Smooth muscle cell (in vitro differentiated cells): Measurements from ENCODE around the gene EPS8L2. TPM values are rescaled to one million over a fixed set of nuclear protein-coding genes. Genes with fewer than 3 reads are reported as not detected.
"Not testable (repeated sequence)": the region's sequence is repeated elsewhere in the genome, so short reads cannot be mapped to it uniquely, and the experiment has no call there.

Source experiments
- DNase-seq: peaks from one replicate; lab custom pipeline; 2025; ENCODE audit not compliant: unreplicated experiment; lab: John Stamatoyannopoulos, UW
- H2AFZ ChIP-seq: fragments of 200-600 bp; sonication (generic); 2 replicates; pipeline ENCODE4 v1.6.0; 2016; ENCODE audit warnings: antibody characterized with exemption, low read depth, mild to moderate bottlenecking
- H3F3A ChIP-seq: fragments of 200-600 bp; sonication (generic); 2 replicates; pipeline ENCODE4 v1.6.0; 2017; ENCODE audit warnings: antibody characterized with exemption, low read depth
- H3K27ac ChIP-seq: fragments of 200-600 bp; sonication (generic); 2 replicates; pipeline ENCODE4 v1.5.1; 2016; ENCODE audit warnings: low read depth, mild to moderate bottlenecking
- H3K27me3 ChIP-seq: fragments of 200-600 bp; sonication (generic); 2 replicates; pipeline ENCODE4 v1.6.1; 2016; ENCODE audit warnings: low read depth, mild to moderate bottlenecking
- H3K36me3 ChIP-seq: fragments of 200-600 bp; sonication (generic); 2 replicates; pipeline ENCODE4 v1.5.1; 2016; ENCODE audit warnings: low read depth
- H3K4me1 ChIP-seq: fragments of 200-600 bp; sonication (generic); 2 replicates; pipeline ENCODE4 v1.5.1; 2016; ENCODE audit warnings: low read depth
- H3K4me2 ChIP-seq: fragments of 200-600 bp; sonication (generic); 2 replicates; pipeline ENCODE4 v1.6.0; 2016; ENCODE audit warnings: mild to moderate bottlenecking
- H3K4me3 ChIP-seq: fragments of 200-600 bp; sonication (generic); 2 replicates; pipeline ENCODE4 v1.5.1; 2016; ENCODE audit warnings: mild to moderate bottlenecking
- H3K79me2 ChIP-seq: fragments of 200-600 bp; sonication (generic); 2 replicates; pipeline ENCODE4 v1.6.0; 2016; ENCODE audit warnings: low read depth, mild to moderate bottlenecking
- H3K9ac ChIP-seq: fragments of 200-600 bp; sonication (generic); 2 replicates; pipeline ENCODE4 v1.6.0; 2016; ENCODE audit warnings: low read depth
- H3K9me3 ChIP-seq: fragments of 200-600 bp; sonication (generic); replicated peaks from 2 replicates; pipeline ENCODE4 v1.5.1; 2016; ENCODE audit warnings: low read depth
- H4K20me1 ChIP-seq: fragments of 200-600 bp; sonication (generic); 2 replicates; pipeline ENCODE4 v1.6.0; 2016; ENCODE audit warnings: low read depth
- CTCF ChIP-seq: fragments of 200-600 bp; sonication (generic); IDR thresholded peaks from 2 replicates; pipeline ENCODE4 v1.5.1; 2017; ENCODE audit warnings: borderline replicate concordance, mild to moderate bottlenecking, antibody characterized with exemption; ENCODE audit not compliant: insufficient read depth, poor library complexity, severe bottlenecking
- WGBS: methylation state at CpG from one replicate; pipeline ENCODE4 v1.1.7; 2016; ENCODE audit warnings: low lambda C conversion rate; 5-methylcytosine and 5-hydroxymethylcytosine counted together
- polyA plus RNA-seq: library from polyadenylated mRNA; unstranded; fragments of >200 nt; fragmentation: Nextera tagmentation; extraction: Ambion mirVana; gene quantifications from 2 replicates; pipeline ENCODE4 v1.2.1, GENCODE V29; 2016
- total RNA-seq: library from RNA; depleted of rRNA; stranded (reverse); fragments of >200 nt; gene quantifications from 2 replicates; pipeline ENCODE4 v1.2.3, GENCODE V29; 2014

The EPS8L2 gene
- total and polyA plus RNA-seq, 2 experiments from 2014 or later = 37.7 to 47.9 TPM

DNA sequence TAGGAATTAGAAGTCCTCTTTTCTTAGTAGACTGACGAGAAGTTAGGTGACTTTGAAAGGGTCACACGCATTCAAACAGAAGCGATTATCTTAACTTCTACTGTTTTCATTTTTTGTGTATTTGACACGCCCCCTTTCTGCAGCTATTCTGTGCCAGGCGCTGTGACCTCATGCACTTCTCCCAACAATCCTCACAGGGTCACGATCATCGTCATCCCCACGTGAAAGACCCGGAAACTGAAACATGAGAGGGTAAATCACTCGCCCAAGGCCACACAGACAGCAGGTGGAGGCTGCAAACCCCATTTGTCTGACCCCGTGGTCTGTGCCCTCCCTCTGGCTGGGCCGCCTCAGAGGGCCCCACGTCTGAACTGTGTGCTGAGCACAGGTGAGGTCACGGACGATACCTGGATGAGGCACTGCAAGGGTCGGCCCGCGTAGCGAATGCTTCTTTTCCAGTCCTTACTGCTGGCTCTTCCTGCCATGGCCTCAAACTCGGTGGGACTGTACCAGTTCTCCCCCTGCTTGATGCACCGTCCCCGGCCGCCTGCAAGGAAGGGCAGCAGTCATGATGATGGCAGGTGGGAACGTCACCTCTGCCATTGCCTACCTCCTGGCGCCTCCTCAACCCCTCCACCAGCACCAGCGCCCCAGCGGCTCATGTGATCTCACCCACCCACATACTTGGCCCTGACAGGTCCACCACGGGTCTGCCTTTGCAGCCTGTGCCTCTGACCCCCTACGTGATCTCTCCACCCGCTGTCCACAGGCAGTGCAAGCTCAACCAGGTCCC is 19.4 kb upstream of the EPS8L2 start:
- Histone ChIP-seq H3K4me1 (no peaks in the 10 kb centered on the region), H3K9ac (no peak overlapping the region), H2AFZ (no peak overlapping the region), H3K79me2 (no peaks in the 10 kb centered on the region), H3K9me3 (no peaks in the 10 kb centered on the region), H4K20me1 (peaks cover 25% of the 10 kb centered on the region), H3F3A (no peaks in the 10 kb centered on the region), H3K27me3 (no peaks in the 10 kb centered on the region), H3K27ac (no peak overlapping the region), H3K4me3 (no peak overlapping the region), H3K4me2 (no peak overlapping the region), H3K36me3 (peaks cover 8% of the 10 kb centered on the region)
- no peak for DNase-seq
- 94% methylated on average over 30 of the region's 30 CpGs for WGBS
- no peak for TF ChIP-seq CTCF

DNA sequence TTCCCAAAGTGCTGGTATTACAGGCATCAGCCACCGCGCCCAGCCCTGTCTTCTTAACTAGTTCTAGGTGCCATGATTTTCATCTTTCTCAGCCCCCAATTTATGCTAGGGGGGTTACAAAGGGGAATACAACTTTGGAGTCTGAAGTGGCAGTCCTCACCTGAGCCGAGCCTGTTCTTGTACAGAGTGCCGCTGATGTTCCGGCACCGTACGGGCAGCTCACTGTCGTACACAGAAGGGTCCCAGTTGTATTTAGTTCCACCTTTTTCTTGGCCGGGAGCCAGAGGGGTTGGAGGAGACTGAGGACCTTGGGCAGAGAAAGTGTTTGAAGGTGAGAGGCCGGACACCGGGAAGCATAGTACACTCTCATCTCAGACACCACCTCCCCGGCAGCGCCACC is 18.3 kb upstream of the EPS8L2 start:
- Histone ChIP-seq H3K4me1 (peaks cover under 1% of the 10 kb centered on the region), H2AFZ (no peak overlapping the region), H3K79me2 (peaks cover 5% of the 10 kb centered on the region), H3K9me3 (no peaks in the 10 kb centered on the region), H3K27ac (no peak overlapping the region), H3K4me3 (no peak overlapping the region), H3K9ac (no peak overlapping the region), H4K20me1 (peaks cover 36% of the 10 kb centered on the region), H3K27me3 (no peaks in the 10 kb centered on the region), H3K36me3 (peaks cover 8% of the 10 kb centered on the region), H3K4me2 (no peak overlapping the region), H3F3A (no peaks in the 10 kb centered on the region)
- DNase-seq = no peak
- TF ChIP-seq CTCF = no peak
- 97% methylated on average over 13 of the region's 13 CpGs for WGBS

GRCh38 chr11:688681-689080 is 17.4 kb upstream of the EPS8L2 start:
- Histone ChIP-seq H3K4me1 (peaks cover 10% of the 10 kb centered on the region), H4K20me1 (peaks cover 44% of the 10 kb centered on the region), H3K4me3 (no peak overlapping the region), H3K27me3 (no peaks in the 10 kb centered on the region), H3F3A (no peaks in the 10 kb centered on the region), H3K79me2 (peaks cover 14% of the 10 kb centered on the region), H3K27ac (no peak overlapping the region), H3K9ac (no peak overlapping the region), H3K36me3 (peaks cover under 1% of the 10 kb centered on the region), H3K4me2 (no peak overlapping the region), H2AFZ (no peak overlapping the region), H3K9me3 (no peaks in the 10 kb centered on the region)
- no peak for DNase-seq
- TF ChIP-seq CTCF = no peak
- WGBS = 91% methylated on average over 9 of the region's 9 CpGs

DNA sequence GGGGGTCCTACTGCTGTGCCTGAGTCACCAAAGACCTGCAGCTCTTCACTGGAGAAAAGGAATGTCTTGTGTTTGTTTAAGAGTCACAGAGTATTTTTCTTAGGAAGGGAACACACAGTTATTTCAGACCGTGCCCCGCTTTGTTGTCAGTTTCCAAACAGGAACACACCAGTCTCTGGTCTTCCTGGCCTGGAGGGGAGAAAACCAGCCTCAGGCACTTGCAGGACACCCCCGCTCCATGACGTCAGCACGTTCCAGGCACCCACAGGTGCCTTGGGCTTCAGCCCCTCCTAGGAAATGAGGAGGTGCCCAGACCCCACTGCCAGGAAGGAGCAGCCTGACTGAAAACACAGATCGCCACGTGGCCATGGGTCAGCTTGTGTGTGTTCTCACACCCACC is 16.4 kb upstream of the EPS8L2 start:
- Histone ChIP-seq H3K9me3 (no peaks in the 10 kb centered on the region), H3F3A (no peaks in the 10 kb centered on the region), H3K9ac (no peak overlapping the region), H3K4me3 (no peak overlapping the region), H3K27ac (no peak overlapping the region), H3K36me3 (no peaks in the 10 kb centered on the region), H3K79me2 (peaks cover 14% of the 10 kb centered on the region), H3K4me1 (peaks cover 19% of the 10 kb centered on the region), H2AFZ (no peak overlapping the region), H3K4me2 (no peak overlapping the region), H4K20me1 (peaks cover 48% of the 10 kb centered on the region), H3K27me3 (no peaks in the 10 kb centered on the region)
- no peak for TF ChIP-seq CTCF
- 94% methylated on average over 7 of the region's 7 CpGs for WGBS
- DNase-seq = no peak

GRCh38 chr11:690244-690643 is 15.8 kb upstream of the EPS8L2 start:
- not testable (repeated sequence) for H3K4me2 ChIP-seq, DNase-seq, H2AFZ ChIP-seq, H3K9me3 ChIP-seq, H3K27me3 ChIP-seq, H3K36me3 ChIP-seq, H3K27ac ChIP-seq, H3K9ac ChIP-seq, H3K4me3 ChIP-seq, H3F3A ChIP-seq
- H3K4me1 ChIP-seq = peaks cover 19% of the 10 kb centered on the region
- WGBS = 98% methylated on average over 3 of the region's 3 CpGs
- peaks cover 14% of the 10 kb centered on the region for H3K79me2 ChIP-seq
- peaks cover 48% of the 10 kb centered on the region for H4K20me1 ChIP-seq
